ENCODE measurements around the gene PSMF1.

GRCh38 chr20:1103751-1104150 lies 14.7 kb upstream of the PSMF1 start:
- no peak for TF ChIP-seq CTCF (IDR thresholded peaks at IDR 0.05)
- TF ChIP-seq POLR2A (IDR thresholded peaks at IDR 0.05), result no peak
- TF ChIP-seq POLR2AphosphoS5 (IDR thresholded peaks at IDR 0.05), result no peak
- TF ChIP-seq EP300 (IDR thresholded peaks at IDR 0.05), result no peak

All from stomach (tissue), 4 donors.